ENCODE data around the gene NPIPB2. TPM values are rescaled to one million over a fixed set of nuclear protein-coding genes. Genes with fewer than 3 reads are reported as not detected.

The NPIPB2 gene
- total RNA-seq, 1 experiment from 2014 or later = 1.2 TPM

- no peak for DNase-seq (ENCODE audit: low read depth, low spot score)
- in situ Hi-C loops (cut with HindIII; ENCODE audit: low pct_unique_long_range_greater_than_20kb, low sequenced_read_pairs) = no loop called here
Measured at GRCh38 chr16:11915114-11915643, 26.7 kb downstream of the NPIPB2 start.

GRCh38 chr16:11914210-11915113, 27.4 kb downstream of the NPIPB2 start:
- peak; percentile 25 for DNase-seq (ENCODE audit: low read depth, low spot score)
- in situ Hi-C loops (cut with HindIII; ENCODE audit: low pct_unique_long_range_greater_than_20kb, low sequenced_read_pairs) = no loop called here

GRCh38 chr16:11913425-11914079, 28.3 kb downstream of the NPIPB2 start:
- in situ Hi-C loops (cut with HindIII; ENCODE audit: low pct_unique_long_range_greater_than_20kb, low sequenced_read_pairs) = no loop called here
- peak; percentile 12 for DNase-seq (ENCODE audit: low read depth, low spot score)

DNA sequence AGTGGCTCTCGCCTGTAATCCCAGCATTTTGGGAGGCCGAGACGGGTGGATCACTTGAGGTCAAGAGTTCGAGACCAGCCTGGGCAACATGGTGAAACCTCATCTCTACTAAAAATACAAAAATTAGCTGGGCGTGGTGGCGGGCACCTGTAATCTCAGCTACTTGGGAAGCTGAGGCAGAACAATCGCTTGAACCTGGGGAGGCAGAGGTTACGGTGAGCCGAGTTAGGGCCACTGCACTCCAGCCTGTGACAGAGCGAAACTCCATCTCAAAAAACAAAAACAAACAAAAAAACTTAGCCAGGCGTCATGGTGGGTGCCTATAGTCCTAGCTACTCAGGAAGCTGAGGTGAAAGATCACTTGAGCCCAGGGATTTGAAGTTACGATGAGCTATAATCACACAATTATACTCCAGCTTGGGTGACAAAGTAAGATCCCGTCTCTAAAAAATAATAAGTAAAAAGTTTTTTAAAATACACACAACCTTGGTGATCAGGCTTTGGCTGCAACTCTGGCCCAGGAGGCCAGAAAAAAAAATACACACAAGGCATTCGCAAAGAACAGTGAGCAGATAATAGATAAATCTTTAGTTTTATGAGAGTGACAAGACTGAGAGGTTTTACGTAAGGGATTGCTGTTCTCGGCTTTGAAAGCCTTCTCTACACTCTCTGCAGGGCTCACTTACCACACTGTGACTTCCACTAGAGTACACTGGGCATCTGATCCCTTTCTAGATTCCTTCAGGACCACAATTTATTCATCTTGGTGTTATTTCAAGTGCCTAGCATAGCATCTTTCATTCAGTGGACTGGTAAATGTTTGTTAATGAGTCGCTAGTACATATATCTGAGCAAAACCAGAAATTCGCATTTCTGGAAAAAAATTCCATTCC, 31.9 kb downstream of the NPIPB2 start:
- DNase-seq (ENCODE audit: low read depth, low spot score) = no peak
- in situ Hi-C loops (cut with HindIII; ENCODE audit: low pct_unique_long_range_greater_than_20kb, low sequenced_read_pairs) = no loop called here

GRCh38 chr16:11907160-11907970, 34.5 kb downstream of the NPIPB2 start:
- DNase-seq (ENCODE audit: low read depth, low spot score) = no peak
- in situ Hi-C loops (cut with HindIII; ENCODE audit: low pct_unique_long_range_greater_than_20kb, low sequenced_read_pairs) = no loop called here

- in situ Hi-C loops (cut with HindIII; ENCODE audit: low pct_unique_long_range_greater_than_20kb, low sequenced_read_pairs) = no loop called here
- DNase-seq (ENCODE audit: low read depth, low spot score) = no peak
Measured at GRCh38 chr16:11903906-11904305, 37.9 kb downstream of the NPIPB2 start.

GRCh38 chr16:11901091-11901490, 40.8 kb downstream of the NPIPB2 start:
- no peak for DNase-seq (ENCODE audit: low read depth, low spot score)
- in situ Hi-C loops (cut with HindIII; ENCODE audit: low pct_unique_long_range_greater_than_20kb, low sequenced_read_pairs) = no loop called here

GRCh38 chr16:11896486-11897176, 45.2 kb downstream of the NPIPB2 start:
- no peak for DNase-seq (ENCODE audit: low read depth, low spot score)

GRCh38 chr16:11893571-11893970, 48.3 kb downstream of the NPIPB2 start:
- in situ Hi-C loops (cut with HindIII; ENCODE audit: low pct_unique_long_range_greater_than_20kb, low sequenced_read_pairs) = no loop called here
- DNase-seq (ENCODE audit: low read depth, low spot score) = no peak

More at GRCh38 chr16:11896486-11897176, 45.2 kb downstream of the NPIPB2 start:
- in situ Hi-C loops (cut with HindIII; ENCODE audit: low pct_unique_long_range_greater_than_20kb, low sequenced_read_pairs) = no loop called here

DNA sequence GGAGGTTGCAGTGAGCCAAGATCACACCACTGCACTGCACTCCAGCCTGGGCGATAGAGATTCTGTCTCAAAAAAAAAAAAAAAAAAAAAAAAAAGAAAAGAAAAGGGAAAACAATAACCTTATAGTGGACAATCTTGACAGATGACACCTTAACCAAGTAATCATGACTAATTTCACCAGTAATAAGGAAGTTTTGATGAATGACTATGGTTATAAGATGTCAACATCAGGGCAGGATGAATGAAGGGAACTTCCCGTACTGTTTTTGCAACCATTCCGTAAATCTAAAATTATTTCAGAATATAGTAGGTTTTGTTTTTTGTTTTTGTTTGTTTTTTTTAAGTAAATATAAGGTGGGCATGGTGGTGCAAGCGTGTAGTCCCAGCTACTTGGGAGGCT, 49.1 kb downstream of the NPIPB2 start:
- in situ Hi-C loops (cut with HindIII; ENCODE audit: low pct_unique_long_range_greater_than_20kb, low sequenced_read_pairs) = no loop called here
- no peak for DNase-seq (ENCODE audit: low read depth, low spot score)

DNA sequence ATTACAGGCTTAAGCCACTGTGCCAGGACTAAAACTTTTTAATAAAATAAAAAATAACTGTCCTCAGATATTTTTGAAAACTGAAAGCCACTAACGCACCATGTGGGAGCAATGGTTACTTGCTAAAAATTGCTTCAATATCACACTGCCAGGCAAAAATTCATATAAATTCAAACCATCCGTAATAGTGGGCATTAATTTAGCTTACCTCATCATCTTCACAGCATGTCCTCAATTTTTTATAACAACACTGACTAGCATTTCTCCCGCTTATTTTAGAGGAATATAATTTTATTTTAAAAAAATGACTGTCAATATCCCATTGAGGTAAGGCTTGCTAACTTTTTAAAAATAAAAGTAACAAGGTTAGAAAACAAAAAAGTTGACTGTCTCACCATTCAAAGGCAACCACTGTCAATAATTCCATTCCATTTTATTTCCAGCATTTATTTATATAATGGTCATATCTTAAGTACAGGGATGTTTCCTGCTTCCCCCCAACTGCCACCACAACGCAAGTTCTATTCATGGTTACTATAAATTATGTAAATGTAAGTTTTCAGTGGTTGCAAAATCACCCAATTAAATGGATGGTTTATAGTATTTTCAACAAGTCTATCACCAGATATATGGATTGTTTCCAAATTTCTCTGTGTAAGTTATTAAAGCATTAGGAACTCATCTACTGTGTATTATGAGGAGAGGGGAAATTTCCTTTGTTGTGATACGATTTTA, 51.4 kb downstream of the NPIPB2 start:
- in situ Hi-C loops (cut with HindIII; ENCODE audit: low pct_unique_long_range_greater_than_20kb, low sequenced_read_pairs) = no loop called here
- DNase-seq (ENCODE audit: low read depth, low spot score) = no peak

GRCh38 chr16:11886881-11887280, 55.0 kb downstream of the NPIPB2 start:
- no peak for DNase-seq (ENCODE audit: low read depth, low spot score)
- in situ Hi-C loops (cut with HindIII; ENCODE audit: low pct_unique_long_range_greater_than_20kb, low sequenced_read_pairs) = no loop called here

DNA sequence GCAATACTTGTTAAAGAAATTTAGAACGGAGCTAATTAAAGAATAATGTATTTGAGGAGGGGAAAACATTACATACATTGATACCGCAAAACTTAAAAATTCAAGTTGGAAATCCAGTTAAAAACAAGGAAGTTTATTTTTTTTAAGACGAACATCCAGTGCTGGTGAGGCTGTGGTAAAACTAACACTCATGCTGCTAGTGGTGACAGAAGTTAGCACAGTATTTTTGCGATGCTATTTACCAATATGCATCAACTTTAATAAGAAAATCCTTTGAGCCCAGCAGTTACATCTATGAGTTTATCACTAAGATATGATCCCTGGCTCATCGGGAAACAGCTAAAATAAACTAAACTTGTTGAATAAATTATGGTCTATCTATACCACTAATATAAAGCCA, 57.8 kb downstream of the NPIPB2 start:
- DNase-seq (ENCODE audit: low read depth, low spot score) = no peak
- in situ Hi-C loops (cut with HindIII; ENCODE audit: low pct_unique_long_range_greater_than_20kb, low sequenced_read_pairs) = no loop called here

GRCh38 chr16:11880007-11880406, 61.8 kb downstream of the NPIPB2 start:
- in situ Hi-C loops (cut with HindIII; ENCODE audit: low pct_unique_long_range_greater_than_20kb, low sequenced_read_pairs) = no loop called here
- no peak for DNase-seq (ENCODE audit: low read depth, low spot score)

GRCh38 chr16:11877374-11877773, 64.5 kb downstream of the NPIPB2 start:
- in situ Hi-C loops (cut with HindIII; ENCODE audit: low pct_unique_long_range_greater_than_20kb, low sequenced_read_pairs) = no loop called here
- no peak for DNase-seq (ENCODE audit: low read depth, low spot score)
